CD4-positive, alpha-beta memory T cell (primary cell): ENCODE measurements around the gene FGF19. TPM values are rescaled to one million over a fixed set of nuclear protein-coding genes. Genes with fewer than 3 reads are reported as not detected.

ENCODE experiments used
- CTCF ChIA-PET: fragments of 350-600 bp; sonication (Branson Sonifier 250); formaldehyde crosslinking; loops from one replicate; lab custom pipeline; 2021; ENCODE audit warnings: inconsistent platforms; ENCODE audit not compliant: partially characterized antibody; lab: Charles Lee
- POLR2A ChIA-PET: fragments of 350-600 bp; sonication (Branson Sonifier 250); formaldehyde crosslinking; loops from one replicate; lab custom pipeline; 2021; ENCODE audit not compliant: partially characterized antibody; lab: Charles Lee
- DNase-seq, 5 donors: peaks; one replicate each; pipeline versions ENCODE4 v3.0.0 to v3.0.0-alpha.2; 2020 to 2022; ENCODE audit warnings: mixed read lengths in 1 of 5
- H3K27ac ChIP-seq: one replicate; pipeline ENCODE4 v1.7.0; 2013; ENCODE audit warnings: low read depth, low read length
- H3K27me3 ChIP-seq: 2 replicates; pipeline ENCODE4 v1.7.0; 2013; ENCODE audit warnings: mild to moderate bottlenecking, low read length, moderate library complexity; ENCODE audit not compliant: insufficient read depth
- H3K36me3 ChIP-seq: 2 replicates; pipeline ENCODE4 v1.7.0; 2013; ENCODE audit warnings: mild to moderate bottlenecking, low read length, moderate library complexity; ENCODE audit not compliant: insufficient read depth
- H3K4me1 ChIP-seq: 2 replicates; pipeline ENCODE4 v1.7.0; 2013; ENCODE audit warnings: mild to moderate bottlenecking, low read length, moderate library complexity; ENCODE audit not compliant: insufficient read depth
- H3K4me3 ChIP-seq, 2 donors: one replicate each; pipeline ENCODE4 v1.7.0; 2013; ENCODE audit warnings: low read length in 2 of 2, mild to moderate bottlenecking in 1 of 2
- H3K9me3 ChIP-seq, 2 donors: one replicate each; pipeline ENCODE4 v1.7.0; 2013; ENCODE audit warnings: low read length in 2 of 2, control low read depth in 1 of 2; ENCODE audit not compliant: control insufficient read depth in 1 of 2
- H3K27ac Mint-ChIP-seq, 7 donors: one replicate each; pipeline ENCODE4 v1.8.0; 2020 to 2021; ENCODE audit warnings: mixed read lengths in 7 of 7, mild to moderate bottlenecking in 6 of 7, inconsistent platforms in 3 of 7, moderate library complexity in 3 of 7
- H3K27me3 Mint-ChIP-seq, 2 donors: one replicate each; pipeline ENCODE4 v1.8.0; 2020 to 2021; ENCODE audit warnings: mixed read lengths in 2 of 2
- H3K36me3 Mint-ChIP-seq, 2 donors: one replicate each; pipeline ENCODE4 v1.8.0; 2020 to 2021; ENCODE audit warnings: mixed read lengths in 2 of 2, inconsistent platforms in 1 of 2, mild to moderate bottlenecking in 1 of 2
- H3K4me1 Mint-ChIP-seq, 4 donors: one replicate each; pipeline ENCODE4 v1.8.0; 2020 to 2021; ENCODE audit warnings: mixed read lengths in 4 of 4, mild to moderate bottlenecking in 1 of 4
- H3K4me3 Mint-ChIP-seq, 8 donors: one replicate each; pipeline ENCODE4 v1.8.0; 2020 to 2021; ENCODE audit warnings: mixed read lengths in 8 of 8, mild to moderate bottlenecking in 7 of 8, moderate library complexity in 6 of 8, inconsistent platforms in 3 of 8
- H3K9me3 Mint-ChIP-seq, 8 donors: one replicate each; pipeline ENCODE4 v1.8.0; 2020 to 2021; ENCODE audit warnings: mixed read lengths in 8 of 8, mild to moderate bottlenecking in 5 of 8, inconsistent platforms in 3 of 8, moderate library complexity in 1 of 8
- intact Hi-C: fragments of 100-400 bp; cut with micrococcal nuclease; formaldehyde crosslinking; loops from one replicate; pipeline ENCODE4 v1.15.1; 2023
- polyA plus RNA-seq, 2 donors: library from polyadenylated mRNA; unstranded; fragments of 300-500 nt; fragmentation: Illumina TruSeq; gene quantifications; one replicate each; pipeline ENCODE4 v1.2.3, GENCODE V29; 2021
- total RNA-seq, 2 experiments: library from RNA; stranded (reverse); gene quantifications; one replicate each; pipeline ENCODE4 v1.2.3, GENCODE V29; 2021

Gene FGF19
- total and polyA plus RNA-seq, 4 experiments from 2014 or later = not detected

DNA sequence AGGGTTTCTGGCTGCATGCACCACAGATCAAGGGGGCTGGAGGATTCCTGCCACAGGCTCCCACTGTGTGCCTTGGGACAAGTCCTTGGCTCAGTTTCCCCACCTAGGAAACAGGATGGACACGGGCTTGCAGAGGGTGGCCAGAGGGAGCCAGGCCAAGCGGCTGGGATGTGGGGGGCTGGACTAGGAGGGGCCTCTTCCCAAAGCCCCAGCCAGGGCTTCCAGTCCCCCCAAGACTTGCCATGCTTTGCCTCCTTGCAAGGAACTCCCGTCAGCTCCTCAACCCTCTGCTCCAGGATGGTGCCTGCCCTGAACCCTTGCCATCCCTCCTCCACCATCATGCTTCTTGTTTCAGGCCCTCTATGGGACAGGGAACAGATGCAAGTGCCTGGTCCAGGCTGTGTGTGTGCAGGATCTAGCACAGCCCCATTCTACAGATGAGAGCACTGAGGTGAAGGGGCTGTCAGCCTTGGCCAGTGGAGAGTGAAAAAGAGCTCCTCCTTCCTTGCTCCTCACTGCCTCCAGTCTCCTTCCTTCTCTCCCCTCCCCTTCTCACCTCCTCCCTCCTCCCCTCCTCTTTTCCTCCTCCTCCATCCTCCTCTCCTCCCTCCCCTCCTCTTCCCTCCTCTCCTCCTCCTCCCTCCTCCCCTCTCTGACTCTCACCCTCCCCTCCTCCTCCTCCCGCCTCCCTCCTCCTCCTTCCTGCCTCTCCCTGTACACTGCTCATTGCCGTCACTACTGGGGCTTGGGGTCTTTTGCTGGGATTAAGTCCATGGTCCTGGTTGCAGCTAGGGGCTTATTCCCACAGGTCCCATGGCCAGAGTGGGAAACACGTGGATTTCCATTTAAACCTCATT is 13.3 kb upstream of the FGF19 start:
- intact Hi-C loops = no loop called here
- Histone ChIP-seq H3K27me3 (peaks cover 10% of the 10 kb centered on the region), H3K4me1 (peaks cover 4% of the 10 kb centered on the region), H3K36me3 (no peaks in the 10 kb centered on the region), H3K4me3 (no peak overlapping the region), H3K9me3 (no peaks in the 10 kb centered on the region), H3K27ac (no peak overlapping the region)
- Mint-ChIP-seq H3K27ac (no peak overlapping the region), H3K9me3 (peaks cover 0 to 4% (median 1%) of the 10 kb centered on the region in 8 donors), H3K36me3 (peaks cover 0 to 3% of the 10 kb centered on the region in 2 donors), H3K27me3 (peaks cover 21 to 27% of the 10 kb centered on the region in 2 donors), H3K4me3 (no peak overlapping the region), H3K4me1 (peaks cover under 1 to 4% (median 3%) of the 10 kb centered on the region in 4 donors)
- DNase-seq = no peak
- ChIA-PET CTCF (no interaction called here), POLR2A (no interaction called here)

- CTCF ChIA-PET = no interaction called here
- Histone ChIP-seq H3K4me3 (no peak overlapping the region), H3K9me3 (no peaks in the 10 kb centered on the region), H3K27ac (no peak overlapping the region), H3K27me3 (peaks cover 10% of the 10 kb centered on the region), H3K4me1 (peaks cover 12% of the 10 kb centered on the region), H3K36me3 (no peaks in the 10 kb centered on the region)
- H3K27ac Mint-ChIP-seq = no peak overlapping the region
- no peak overlapping the region for H3K4me3 Mint-ChIP-seq
- peaks cover 6 to 14% (median 10%) of the 10 kb centered on the region in 4 donors for H3K4me1 Mint-ChIP-seq
- intact Hi-C loops = no loop called here
- H3K27me3 Mint-ChIP-seq = peaks cover 19 to 28% of the 10 kb centered on the region in 2 donors
- no peak for DNase-seq
- POLR2A ChIA-PET = no interaction called here
- peaks cover 0 to 4% of the 10 kb centered on the region in 2 donors for H3K36me3 Mint-ChIP-seq
- H3K9me3 Mint-ChIP-seq = peaks cover 0 to 6% (median 2%) of the 10 kb centered on the region in 8 donors
These were observed 12.3 kb upstream of the FGF19 start for GRCh38 chr11:69716099-69716498.

DNA sequence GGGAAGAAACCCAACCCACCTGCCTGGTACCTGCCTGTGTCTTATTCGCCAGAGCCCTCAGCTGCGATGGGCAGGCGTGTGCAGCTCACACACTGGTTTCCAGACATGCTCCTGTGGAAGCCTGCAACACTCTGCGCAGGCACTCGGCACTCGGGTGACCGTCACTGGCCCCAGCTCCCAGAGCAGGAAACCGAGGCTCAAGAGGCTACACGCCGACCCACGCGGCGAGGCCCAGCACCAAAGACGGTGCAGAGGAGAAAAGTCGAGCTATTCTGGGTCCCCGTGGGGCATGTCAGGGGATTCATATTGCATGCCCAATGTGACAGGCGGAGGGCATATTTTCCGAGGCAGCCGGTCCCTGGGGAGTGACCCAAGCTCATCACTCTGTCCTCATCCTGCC is 11.6 kb upstream of the FGF19 start:
- Mint-ChIP-seq H3K4me3 (no peak overlapping the region), H3K27ac (no peak overlapping the region), H3K9me3 (peaks cover 0 to 6% (median 2%) of the 10 kb centered on the region in 8 donors), H3K36me3 (peaks cover 0 to 4% of the 10 kb centered on the region in 2 donors), H3K27me3 (peaks cover 16 to 23% of the 10 kb centered on the region in 2 donors), H3K4me1 (peaks cover 6 to 14% (median 10%) of the 10 kb centered on the region in 4 donors)
- peaks cover 12% of the 10 kb centered on the region for H3K4me1 ChIP-seq
- H3K9me3 ChIP-seq = no peaks in the 10 kb centered on the region
- no peak overlapping the region for H3K4me3 ChIP-seq
- H3K27me3 ChIP-seq = peaks cover 10% of the 10 kb centered on the region
- DNase-seq = no peak
- CTCF ChIA-PET = no interaction called here
- POLR2A ChIA-PET = no interaction called here
- H3K36me3 ChIP-seq = no peaks in the 10 kb centered on the region
- intact Hi-C loops = no loop called here
- no peak overlapping the region for H3K27ac ChIP-seq

DNA sequence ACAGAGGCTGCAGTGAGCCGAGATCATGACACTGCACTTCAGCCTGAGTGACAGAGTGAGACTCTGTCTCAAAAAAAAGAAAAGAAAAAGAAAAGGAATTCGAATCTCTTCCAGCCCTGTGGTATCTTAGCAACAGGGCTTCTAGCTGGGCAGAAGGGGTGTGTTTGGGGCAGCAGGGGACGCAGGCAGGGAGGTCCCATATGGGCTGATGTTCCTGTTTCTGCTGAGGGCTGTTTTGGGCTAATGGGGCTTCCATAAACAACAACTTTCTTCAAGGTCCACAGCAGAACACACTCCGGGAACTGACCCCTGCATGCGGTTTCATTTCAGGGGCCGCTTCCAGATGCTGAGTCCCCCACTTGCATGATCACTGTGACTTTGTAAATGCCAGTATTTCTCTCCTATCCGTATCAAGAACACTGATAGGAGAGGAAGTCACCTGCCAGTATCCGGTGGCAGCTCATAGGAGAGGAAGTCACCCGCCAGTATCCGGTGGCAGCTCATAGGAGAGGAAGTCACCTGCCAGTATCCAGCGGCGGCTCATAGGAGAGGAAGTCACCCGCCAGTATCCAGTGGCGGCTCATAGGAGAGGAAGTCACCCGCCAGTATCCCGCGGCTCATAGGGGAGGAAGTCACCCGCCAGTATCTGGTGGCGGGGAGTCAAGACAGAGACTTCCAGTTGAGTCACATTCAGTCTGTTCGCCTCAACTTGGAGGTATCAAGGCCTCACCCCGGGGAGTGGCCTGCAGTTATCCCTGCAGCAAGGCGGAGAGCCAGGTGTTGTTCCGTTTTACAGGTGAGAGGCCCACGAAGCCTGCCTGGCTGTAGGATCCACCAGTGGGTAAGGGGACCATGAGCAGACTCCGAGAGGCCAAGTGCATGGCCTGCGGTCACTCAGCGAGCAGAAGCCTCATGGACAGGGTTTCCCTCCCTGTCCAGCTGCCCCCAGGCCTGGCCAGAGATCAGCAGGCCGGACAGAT is 8.3 kb upstream of the FGF19 start:
- ChIA-PET CTCF (no interaction called here), POLR2A (no interaction called here)
- H3K36me3 ChIP-seq = no peaks in the 10 kb centered on the region
- intact Hi-C loops = no loop called here
- peak overlapping the region; percentile 3 to 70 (median 58) for H3K4me3 Mint-ChIP-seq
- H3K27me3 Mint-ChIP-seq = peaks cover 5 to 13% of the 10 kb centered on the region in 2 donors
- DNase-seq = peak; percentile 16 to 46 (median 33)
- no peaks in the 10 kb centered on the region for H3K9me3 ChIP-seq
- no peak overlapping the region for H3K27ac ChIP-seq
- H3K27ac Mint-ChIP-seq = peak overlapping the region in 5 of 7 donors; percentile 5 to 80 (median 66)
- peaks cover 0 to 4% of the 10 kb centered on the region in 2 donors for H3K36me3 Mint-ChIP-seq
- peaks cover 12% of the 10 kb centered on the region for H3K4me1 ChIP-seq
- H3K27me3 ChIP-seq = no peaks in the 10 kb centered on the region
- peaks cover 6 to 14% (median 10%) of the 10 kb centered on the region in 4 donors for H3K4me1 Mint-ChIP-seq
- peaks cover 0 to 6% (median 2%) of the 10 kb centered on the region in 8 donors for H3K9me3 Mint-ChIP-seq
- peak overlapping the region in 1 of 2 donors; percentile 13 for H3K4me3 ChIP-seq

DNA sequence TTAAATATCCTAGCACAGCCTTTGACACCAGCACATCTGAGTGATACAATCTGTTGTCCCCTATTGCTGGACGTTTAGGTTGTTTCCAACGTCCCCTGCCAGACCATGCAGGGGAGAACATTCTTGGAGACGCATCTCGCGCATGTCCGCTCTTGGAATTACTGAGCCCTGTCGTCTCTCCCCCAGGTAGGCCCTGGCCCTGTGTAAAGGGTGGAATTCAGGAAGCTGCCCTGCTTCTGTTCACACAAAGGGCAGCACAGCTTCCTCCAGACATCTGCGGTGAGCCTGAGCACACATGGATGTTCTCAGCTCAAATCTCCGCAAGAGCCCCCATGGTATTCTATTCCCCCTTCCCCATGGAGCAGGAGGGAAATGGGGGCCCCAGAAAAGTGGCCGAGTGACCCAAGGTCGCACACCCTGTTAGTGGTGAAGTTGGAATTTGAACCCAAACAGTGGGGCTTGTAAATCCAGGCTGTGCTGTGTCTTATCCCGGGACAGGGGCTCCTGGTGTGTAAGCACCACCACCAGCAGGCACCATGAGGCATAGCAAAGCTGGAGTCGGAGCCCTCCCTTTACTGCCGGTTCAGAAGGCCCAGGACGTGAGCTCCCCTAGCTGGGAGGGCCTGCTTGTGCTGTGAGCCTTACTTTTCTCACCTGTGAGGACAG is 5.0 kb upstream of the FGF19 start:
- no peak overlapping the region for H3K4me3 Mint-ChIP-seq
- no peak for DNase-seq
- H3K27ac ChIP-seq = no peak overlapping the region
- peaks cover 13 to 25% of the 10 kb centered on the region in 2 donors for H3K27me3 Mint-ChIP-seq
- no peak overlapping the region for H3K4me3 ChIP-seq
- CTCF ChIA-PET = interaction anchor here (0.6 kb wide), 1 partner anchor 161 kb away, joined by 3 read pairs; no protein-coding TSS in a partner anchor
- H3K9me3 Mint-ChIP-seq = peaks cover 0 to 6% (median 2%) of the 10 kb centered on the region in 8 donors
- POLR2A ChIA-PET = no interaction called here
- peaks cover 11% of the 10 kb centered on the region for H3K27me3 ChIP-seq
- intact Hi-C loops = no loop called here
- H3K36me3 Mint-ChIP-seq = peaks cover 0 to 4% of the 10 kb centered on the region in 2 donors
- H3K27ac Mint-ChIP-seq = no peak overlapping the region
- peaks cover 19% of the 10 kb centered on the region for H3K4me1 ChIP-seq
- H3K9me3 ChIP-seq = no peaks in the 10 kb centered on the region
- no peaks in the 10 kb centered on the region for H3K36me3 ChIP-seq
- peaks cover 8 to 28% (median 20%) of the 10 kb centered on the region in 4 donors for H3K4me1 Mint-ChIP-seq

DNA sequence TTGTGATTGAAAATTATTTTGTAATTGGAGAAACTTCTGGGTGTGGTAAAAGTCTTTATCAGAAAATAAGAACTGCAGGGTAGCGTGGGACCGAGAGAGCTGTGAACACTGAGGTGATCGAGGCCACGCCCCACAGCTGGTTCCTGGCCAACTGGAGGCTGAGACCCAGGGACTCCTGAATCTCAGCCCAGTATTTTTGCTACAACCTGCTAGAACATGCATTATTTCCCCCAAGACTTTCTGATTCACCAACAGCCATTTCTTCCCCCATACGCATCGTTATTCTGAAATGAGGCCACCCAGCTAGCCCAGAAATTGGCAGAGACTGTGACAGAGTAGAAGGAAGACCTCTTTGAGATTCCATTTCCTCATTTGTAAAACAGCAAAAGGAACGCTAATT is 3.4 kb upstream of the FGF19 start:
- H3K27ac ChIP-seq = no peak overlapping the region
- Mint-ChIP-seq H3K27me3 (peaks cover 19 to 28% of the 10 kb centered on the region in 2 donors), H3K27ac (no peak overlapping the region), H3K4me3 (peak overlapping the region in 1 of 8 donors; percentile 5), H3K4me1 (peaks cover 9 to 32% (median 19%) of the 10 kb centered on the region in 4 donors), H3K9me3 (peaks cover 0 to 5% (median 0%) of the 10 kb centered on the region in 8 donors), H3K36me3 (peaks cover 0 to 2% of the 10 kb centered on the region in 2 donors)
- H3K4me1 ChIP-seq = peaks cover 15% of the 10 kb centered on the region
- DNase-seq = no peak
- CTCF ChIA-PET = no interaction called here
- intact Hi-C loops = no loop called here
- H3K27me3 ChIP-seq = peaks cover 15% of the 10 kb centered on the region
- no peaks in the 10 kb centered on the region for H3K36me3 ChIP-seq
- H3K4me3 ChIP-seq = no peak overlapping the region
- H3K9me3 ChIP-seq = no peaks in the 10 kb centered on the region
- POLR2A ChIA-PET = no interaction called here
